Ovary (tissue), 9 donors: ENCODE data around the gene CYP8B1. TPM values are rescaled to one million over a fixed set of nuclear protein-coding genes. Genes with fewer than 3 reads are reported as not detected.

Experiments used
- DNase-seq, 5 donors: peaks; one replicate each; pipeline ENCODE4 v3.0.0-alpha.2; 2019 to 2020
- H3K27ac ChIP-seq, 2 donors: fragments of 200-600 bp; one replicate each; pipeline versions ENCODE4 v1.5.1 to v1.8.0; 2019 to 2022
- H3K27me3 ChIP-seq: fragments of 200-600 bp; one replicate; pipeline ENCODE4 v1.8.0; 2022
- H3K36me3 ChIP-seq: fragments of 200-600 bp; sonication (generic); one replicate; pipeline ENCODE4 v1.5.1; 2019
- H3K4me1 ChIP-seq: one replicate; pipeline ENCODE4 v1.8.1; 2013; ENCODE audit warnings: mild to moderate bottlenecking, moderate library complexity; ENCODE audit not compliant: insufficient read depth
- H3K4me3 ChIP-seq: fragments of 200-600 bp; sonication (generic); one replicate; pipeline ENCODE4 v1.5.1; 2017
- H3K9me3 ChIP-seq, 2 donors: fragments of 200-600 bp in 1 of 2; sonication (generic) in 1 of 2; one replicate each; pipeline versions ENCODE4 v1.5.1 to v1.8.1; 2013 to 2019; ENCODE audit warnings: mild to moderate bottlenecking in 1 of 2, moderate library complexity in 1 of 2
- EP300 ChIP-seq: sonication (generic); formaldehyde crosslinking; IDR thresholded peaks from one replicate; pipeline ENCODE4 v1.6.1; 2017; ENCODE audit warnings: antibody characterized with exemption
- POLR2A ChIP-seq: fragments of 450-650 bp; IDR thresholded peaks from one replicate; pipeline ENCODE4 v1.6.1; 2017; ENCODE audit warnings: antibody characterized with exemption, mild to moderate bottlenecking, moderate library complexity
- WGBS, 3 donors: extraction: QIAGEN DNeasy Blood & Tissue Kit in 1 of 3; methylation state at CpG; one replicate each; pipeline versions ENCODE4 v1.1.5 to v1.1.7; 2013 to 2017; 5-methylcytosine and 5-hydroxymethylcytosine counted together
- intact Hi-C, 4 donors: fragments of 100-400 bp; cut with DNase I; formaldehyde crosslinking; loops; one replicate each; pipeline versions ENCODE4 v1.11.0 to v1.15.1; 2022 to 2023
- polyA plus RNA-seq, 2 donors: library from polyadenylated mRNA; stranded (reverse); fragments of 200-250 nt in 1 of 2; fragments of 350-450 nt in 1 of 2; fragmentation: Illumina TruSeq in 1 of 2; extraction: RNeasy Lipid Tissue Mini Kit (QIAGEN cat#74804) in 1 of 2; gene quantifications; one replicate each; pipeline ENCODE4 v1.2.3, GENCODE V29; 2013 to 2014
- total RNA-seq, 7 donors: library from RNA; depleted of rRNA in 2 of 7; stranded (reverse); fragments of >200 nt in 2 of 7; fragmentation: NEBNext Ultra II Directional in 3 of 7; extraction: Animal tissue kit (Norgen Biotek cat#: 25700) in 3 of 7; gene quantifications; one replicate each; pipeline versions ENCODE4 v1.1.0 to v1.2.4, GENCODE V29; 2016 to 2023
- TF ChIP-seq, protein P1 (sequence below), 3 donors: fragments of 450-650 bp in 2 of 3; fragments of 200-600 bp in 1 of 3; IDR thresholded peaks; one replicate each; pipeline versions ENCODE4 v1.5.1 to v1.8.0; 2016 to 2022; ENCODE audit warnings: antibody characterized with exemption in 3 of 3, mild to moderate bottlenecking in 1 of 3
- donor health status: DM: no; HTN: no; CAD: no; lungs with moderate emphysema.
- donor health status: DM: no; HTN: no; CAD: no.
- donor health status: Bipolar disorder and iron deficiency.
- donor health status: DM: yes; HTN: yes; CAD: no.
- donor health status: DM: no; HTN: no; CAD: no.
- donor health status: DM: yes; HTN: yes; CAD: no.

Gene CYP8B1
- total and polyA plus RNA-seq, 9 donors = 0.05 to 0.46 TPM; not detected in 7

DNA sequence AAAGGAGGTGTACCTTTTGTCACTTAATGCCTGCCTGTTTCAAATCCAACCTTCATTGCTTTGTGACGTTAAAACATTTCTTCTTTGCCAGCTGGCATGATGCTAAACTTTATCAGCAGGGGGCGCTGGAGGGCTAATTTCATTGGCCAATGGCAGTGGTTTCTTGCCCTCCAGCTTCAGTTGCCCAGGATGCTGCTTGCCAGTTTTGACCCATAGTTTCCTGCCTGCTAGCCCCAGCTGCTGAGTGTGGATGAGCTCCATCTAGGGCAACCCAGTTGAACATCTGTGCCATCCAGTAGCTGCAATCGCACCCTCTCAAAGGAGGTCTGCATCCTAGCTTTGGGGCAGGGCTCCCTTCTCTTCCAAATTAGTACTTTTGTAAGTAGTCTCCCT lies 44.4 kb downstream of the CYP8B1 start:
- Histone ChIP-seq H3K4me1 (no peaks in the 10 kb centered on the region), H3K27me3 (no peaks in the 10 kb centered on the region), H3K9me3 (no peaks in the 10 kb centered on the region), H3K36me3 (no peaks in the 10 kb centered on the region), H3K27ac (no peak overlapping the region), H3K4me3 (no peak overlapping the region)
- 16 to 18% (median 18%) methylated on average over 3 of the region's 3 CpGs for WGBS, 3 donors
- TF ChIP-seq, protein P1, sequence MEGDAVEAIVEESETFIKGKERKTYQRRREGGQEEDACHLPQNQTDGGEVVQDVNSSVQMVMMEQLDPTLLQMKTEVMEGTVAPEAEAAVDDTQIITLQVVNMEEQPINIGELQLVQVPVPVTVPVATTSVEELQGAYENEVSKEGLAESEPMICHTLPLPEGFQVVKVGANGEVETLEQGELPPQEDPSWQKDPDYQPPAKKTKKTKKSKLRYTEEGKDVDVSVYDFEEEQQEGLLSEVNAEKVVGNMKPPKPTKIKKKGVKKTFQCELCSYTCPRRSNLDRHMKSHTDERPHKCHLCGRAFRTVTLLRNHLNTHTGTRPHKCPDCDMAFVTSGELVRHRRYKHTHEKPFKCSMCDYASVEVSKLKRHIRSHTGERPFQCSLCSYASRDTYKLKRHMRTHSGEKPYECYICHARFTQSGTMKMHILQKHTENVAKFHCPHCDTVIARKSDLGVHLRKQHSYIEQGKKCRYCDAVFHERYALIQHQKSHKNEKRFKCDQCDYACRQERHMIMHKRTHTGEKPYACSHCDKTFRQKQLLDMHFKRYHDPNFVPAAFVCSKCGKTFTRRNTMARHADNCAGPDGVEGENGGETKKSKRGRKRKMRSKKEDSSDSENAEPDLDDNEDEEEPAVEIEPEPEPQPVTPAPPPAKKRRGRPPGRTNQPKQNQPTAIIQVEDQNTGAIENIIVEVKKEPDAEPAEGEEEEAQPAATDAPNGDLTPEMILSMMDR (IDR thresholded peaks at IDR 0.05) = peak in 2 of 3 donors; percentile 11 to 30
- TF ChIP-seq POLR2A = no peak
- intact Hi-C loops = loop anchor here in 1 of 4 donors (10.0 kb wide), 1 partner anchor 47 kb away; no protein-coding TSS in a partner anchor
- peak in 4 of 5 donors; percentile 23 to 67 (median 45) for DNase-seq

DNA sequence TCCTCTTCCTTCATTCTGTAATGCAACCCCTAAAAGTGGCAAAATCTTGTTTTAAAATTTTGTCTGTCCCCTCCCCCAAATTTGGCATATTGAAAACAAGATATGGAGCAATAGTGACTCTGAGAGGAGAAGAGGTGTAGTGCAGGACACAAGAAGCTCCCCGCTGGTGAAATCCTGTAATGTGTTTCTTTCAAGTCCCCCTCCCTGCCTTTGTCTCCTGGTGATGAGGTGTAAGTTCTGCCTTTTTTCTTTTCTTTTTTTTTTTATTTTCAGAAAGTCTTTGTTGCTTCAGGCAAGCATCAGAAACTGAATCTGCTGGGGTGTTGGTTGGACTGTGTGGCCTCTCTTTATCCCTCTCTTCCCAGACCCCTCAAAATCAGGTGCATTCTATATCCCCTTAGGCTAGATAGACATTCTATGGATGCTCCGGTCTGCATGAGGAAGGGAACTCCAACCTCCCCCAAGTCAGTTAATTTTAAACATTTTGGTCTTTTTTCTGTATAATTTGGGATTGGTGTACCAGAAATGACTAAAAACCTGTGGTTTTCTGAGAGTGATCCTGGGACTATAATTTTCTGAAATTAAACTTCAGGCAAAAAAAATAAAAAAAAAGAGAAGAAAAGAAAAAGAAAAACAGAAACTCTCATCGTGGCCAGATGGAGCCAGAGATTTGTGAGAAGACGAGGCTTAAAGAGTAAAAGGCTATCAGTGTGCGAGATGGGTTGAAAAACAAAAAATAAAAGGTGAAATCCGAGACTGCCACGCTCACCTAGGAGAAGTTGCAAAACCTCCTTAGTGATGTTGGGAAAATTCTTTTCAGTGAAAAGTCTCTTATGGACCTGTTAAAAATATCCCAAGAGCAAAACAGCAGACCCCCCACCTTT lies 45.0 kb downstream of the CYP8B1 start:
- no peak overlapping the region for H3K27ac ChIP-seq
- no peaks in the 10 kb centered on the region for H3K9me3 ChIP-seq
- DNase-seq = no peak
- no peak overlapping the region for H3K4me3 ChIP-seq
- intact Hi-C loops = loop anchor here in 1 of 4 donors (10.0 kb wide), 1 partner anchor 46 kb away; no protein-coding TSS in a partner anchor
- H3K4me1 ChIP-seq = no peaks in the 10 kb centered on the region
- H3K36me3 ChIP-seq = no peaks in the 10 kb centered on the region
- 24 to 33% (median 30%) methylated on average over 7 of the region's 7 CpGs for WGBS, 3 donors
- TF ChIP-seq POLR2A (no peak), EP300 (no peak)
- TF ChIP-seq, protein P1 (IDR thresholded peaks at IDR 0.05) = no peak
- H3K27me3 ChIP-seq = no peaks in the 10 kb centered on the region

DNA sequence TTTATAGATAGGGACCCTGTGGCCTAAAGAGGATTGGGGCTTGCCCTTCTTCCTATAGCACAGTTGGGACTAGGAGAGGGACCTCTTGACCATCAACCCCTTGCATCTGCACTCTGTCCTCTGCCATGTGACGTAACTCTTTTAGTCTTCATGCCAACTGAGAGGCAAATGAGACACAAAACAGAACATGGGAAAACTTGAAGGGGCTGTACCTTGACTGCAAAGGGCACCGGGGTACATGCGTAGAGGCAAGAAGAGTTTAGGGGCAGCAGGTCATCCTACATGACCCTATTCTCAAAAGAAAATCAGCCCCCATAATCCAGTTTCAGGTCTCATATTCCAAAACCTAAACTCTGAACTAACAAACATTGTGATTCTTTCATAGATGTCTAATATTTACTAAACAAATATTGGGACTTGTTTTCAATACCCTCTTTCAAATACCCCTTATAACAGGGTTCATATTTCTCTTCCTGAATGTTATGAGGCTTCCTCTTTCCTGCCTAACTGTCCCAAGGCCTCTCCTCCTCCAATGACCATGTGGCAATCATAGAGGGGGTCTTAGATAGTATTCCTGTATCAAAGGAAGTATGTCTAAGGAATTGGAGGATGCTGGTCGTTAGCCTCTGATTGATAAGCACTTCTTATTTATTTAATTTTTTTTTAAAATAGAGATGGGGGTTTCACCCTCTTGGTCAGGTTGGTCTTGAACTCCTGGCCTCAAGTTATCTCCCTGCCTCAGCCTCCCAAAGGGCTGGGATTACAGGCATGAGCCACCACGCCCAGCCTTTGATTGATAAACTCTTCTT lies 45.8 kb downstream of the CYP8B1 start:
- TF ChIP-seq, protein P1 (IDR thresholded peaks at IDR 0.05) = no peak
- no peak for TF ChIP-seq EP300
- TF ChIP-seq POLR2A = no peak
- DNase-seq = no peak
- H3K4me1 ChIP-seq = no peaks in the 10 kb centered on the region
- H3K27ac ChIP-seq = no peak overlapping the region
- H3K27me3 ChIP-seq = no peaks in the 10 kb centered on the region
- no peaks in the 10 kb centered on the region for H3K9me3 ChIP-seq
- WGBS, 3 donors = 69 to 80% (median 73%) methylated on average over 5 of the region's 5 CpGs
- H3K4me3 ChIP-seq = no peak overlapping the region
- intact Hi-C loops = loop anchor here in 1 of 4 donors (10.0 kb wide), 1 partner anchor 45 kb away; no protein-coding TSS in a partner anchor
- no peaks in the 10 kb centered on the region for H3K36me3 ChIP-seq

DNA sequence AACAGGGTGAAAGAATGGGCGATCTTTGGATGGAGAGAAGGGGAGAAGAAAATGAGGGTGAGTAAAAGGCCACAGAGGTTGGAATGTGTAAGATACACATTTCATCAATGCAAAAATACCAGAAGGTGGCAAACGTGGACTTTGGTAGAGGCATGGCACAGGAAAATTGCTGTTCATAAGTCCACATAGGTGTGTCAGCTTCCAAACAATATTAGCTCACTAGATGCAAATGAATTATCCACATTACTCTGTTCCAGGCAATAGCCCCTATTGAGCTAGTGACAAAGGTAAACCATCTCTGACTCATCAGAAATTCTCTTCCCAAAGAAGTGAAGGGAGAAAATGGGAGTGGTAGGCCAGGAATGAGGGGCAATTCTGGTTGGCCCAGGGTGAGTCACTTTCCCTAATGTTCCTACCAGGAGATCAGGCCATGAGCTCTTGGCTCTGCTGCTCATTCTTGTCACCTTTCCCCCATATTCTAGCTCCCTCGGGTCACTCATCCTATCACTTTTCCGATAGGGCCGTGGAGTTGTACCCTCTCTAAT lies 46.5 kb downstream of the CYP8B1 start:
- 87 to 91% (median 90%) methylated on average over 5 of the region's 5 CpGs for whole genome bisulfite sequencing, 3 donors
- Histone ChIP-seq H3K36me3 (no peaks in the 10 kb centered on the region), H3K9me3 (no peaks in the 10 kb centered on the region), H3K4me1 (no peaks in the 10 kb centered on the region), H3K4me3 (no peak overlapping the region), H3K27ac (no peak overlapping the region), H3K27me3 (no peaks in the 10 kb centered on the region)
- TF ChIP-seq EP300 (no peak), POLR2A (no peak)
- TF ChIP-seq, protein P1 (IDR thresholded peaks at IDR 0.05) = no peak
- DNase-seq = no peak
- intact Hi-C loops = no loop called here
